ENCODE measurements around the gene NCAPD2.
"Not testable (repeated sequence)": the region's sequence is repeated elsewhere in the genome, so short reads cannot be mapped to it uniquely, and the experiment has no call there.

GRCh38 chr12:6556496-6556817 lies 62.6 kb downstream of the NCAPD2 start:
- TF ChIP-seq, protein P1, sequence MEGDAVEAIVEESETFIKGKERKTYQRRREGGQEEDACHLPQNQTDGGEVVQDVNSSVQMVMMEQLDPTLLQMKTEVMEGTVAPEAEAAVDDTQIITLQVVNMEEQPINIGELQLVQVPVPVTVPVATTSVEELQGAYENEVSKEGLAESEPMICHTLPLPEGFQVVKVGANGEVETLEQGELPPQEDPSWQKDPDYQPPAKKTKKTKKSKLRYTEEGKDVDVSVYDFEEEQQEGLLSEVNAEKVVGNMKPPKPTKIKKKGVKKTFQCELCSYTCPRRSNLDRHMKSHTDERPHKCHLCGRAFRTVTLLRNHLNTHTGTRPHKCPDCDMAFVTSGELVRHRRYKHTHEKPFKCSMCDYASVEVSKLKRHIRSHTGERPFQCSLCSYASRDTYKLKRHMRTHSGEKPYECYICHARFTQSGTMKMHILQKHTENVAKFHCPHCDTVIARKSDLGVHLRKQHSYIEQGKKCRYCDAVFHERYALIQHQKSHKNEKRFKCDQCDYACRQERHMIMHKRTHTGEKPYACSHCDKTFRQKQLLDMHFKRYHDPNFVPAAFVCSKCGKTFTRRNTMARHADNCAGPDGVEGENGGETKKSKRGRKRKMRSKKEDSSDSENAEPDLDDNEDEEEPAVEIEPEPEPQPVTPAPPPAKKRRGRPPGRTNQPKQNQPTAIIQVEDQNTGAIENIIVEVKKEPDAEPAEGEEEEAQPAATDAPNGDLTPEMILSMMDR (IDR thresholded peaks at IDR 0.05; ENCODE audit: low read depth, low read length), result not testable (repeated sequence)
- TF ChIP-seq MYC (IDR thresholded peaks at IDR 0.05; ENCODE audit: low read depth, low read length); POLR2A (IDR thresholded peaks at IDR 0.05; ENCODE audit: extremely low read depth, insufficient read length); MAX (IDR thresholded peaks at IDR 0.05; ENCODE audit: low read depth, low read length): not testable (repeated sequence)
